ENCODE results near the gene ERCC4.

The ERCC4 gene

DNA sequence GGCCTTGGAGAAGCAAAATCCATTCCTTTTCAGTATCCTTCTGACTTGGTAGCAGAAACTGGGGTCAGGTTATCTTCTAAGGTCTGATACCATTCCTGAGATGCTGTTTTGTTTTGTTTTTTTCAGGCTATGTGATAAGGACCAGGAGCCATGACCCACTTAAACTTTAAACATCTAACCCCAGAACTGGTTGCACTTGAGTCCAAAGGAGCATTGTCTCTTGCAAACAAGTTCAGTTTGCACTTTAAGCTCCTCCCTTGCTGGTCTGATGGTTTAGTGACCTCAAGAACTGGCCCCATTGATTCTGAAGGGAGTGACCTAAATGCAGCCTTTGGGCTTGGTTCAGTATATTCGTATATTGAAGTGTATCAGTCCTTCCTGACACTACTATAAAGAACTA is 75.2 kb downstream of the ERCC4 start:
- no peak overlapping the region for H3K4me3 ChIP-seq (ENCODE audit: low read length)
- no peaks in the 10 kb centered on the region for H3K9me3 ChIP-seq (ENCODE audit: low read length)
- no peak overlapping the region for H2AFZ ChIP-seq (ENCODE audit: low read depth, low read length)
- H3K4me1 ChIP-seq (ENCODE audit: insufficient read depth, low read length): no peaks in the 10 kb centered on the region
- no peaks in the 10 kb centered on the region for H3K27me3 ChIP-seq (ENCODE audit: insufficient read depth, low read length)
- H3K36me3 ChIP-seq (ENCODE audit: insufficient read depth, low read length): no peaks in the 10 kb centered on the region

DNA sequence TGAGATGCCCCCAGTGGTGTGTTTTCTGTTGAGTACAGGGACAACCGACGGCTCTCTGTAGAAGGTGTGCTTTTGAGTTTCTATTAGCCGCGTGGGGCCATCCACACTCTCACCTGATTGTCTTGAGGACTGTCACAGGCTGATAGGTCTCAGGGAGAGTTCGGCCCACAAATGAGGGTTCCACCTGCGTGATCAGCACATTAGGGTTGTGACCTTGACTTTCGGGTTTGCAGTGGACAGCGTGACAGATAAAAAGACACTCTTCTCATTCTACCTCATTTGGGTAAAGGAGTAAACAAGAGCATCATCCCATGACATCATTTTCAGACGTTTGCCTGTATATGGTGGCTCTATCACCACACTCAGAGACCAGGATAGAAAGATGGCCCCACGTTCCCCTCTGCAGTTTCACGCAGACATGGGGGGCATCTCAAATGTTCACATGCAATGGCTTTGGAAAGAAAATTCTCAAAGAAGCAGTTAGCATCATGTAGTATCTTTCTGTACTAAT is 76.9 kb downstream of the ERCC4 start:
- no peak overlapping the region for H3K4me3 ChIP-seq (ENCODE audit: low read length)
- H3K27me3 ChIP-seq (ENCODE audit: insufficient read depth, low read length): no peaks in the 10 kb centered on the region
- H3K9me3 ChIP-seq (ENCODE audit: low read length): no peaks in the 10 kb centered on the region
- no peaks in the 10 kb centered on the region for H3K4me1 ChIP-seq (ENCODE audit: insufficient read depth, low read length)
- H2AFZ ChIP-seq (ENCODE audit: low read depth, low read length): no peak overlapping the region
- H3K36me3 ChIP-seq (ENCODE audit: insufficient read depth, low read length): no peaks in the 10 kb centered on the region

DNA sequence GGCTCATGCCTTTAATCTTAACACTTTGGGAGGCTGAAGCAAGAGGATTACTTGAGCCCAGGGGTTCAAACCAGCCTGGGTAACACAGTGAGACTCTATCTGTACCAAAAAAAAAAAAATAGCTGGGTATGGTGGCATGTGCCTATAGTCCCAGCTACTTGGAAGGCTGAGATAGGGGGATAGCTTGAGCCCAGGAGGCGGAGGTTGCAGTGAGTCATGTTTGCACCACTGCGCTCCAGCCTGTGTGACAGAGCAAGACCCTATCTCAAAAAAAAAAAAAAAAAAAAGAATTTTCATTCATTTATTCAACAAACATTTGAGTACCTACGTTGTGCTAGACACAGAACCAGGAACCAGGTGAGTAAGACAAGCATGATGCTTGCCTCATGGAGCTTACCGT is 77.6 kb downstream of the ERCC4 start:
- Histone ChIP-seq H3K27me3 (ENCODE audit: insufficient read depth, low read length) (no peaks in the 10 kb centered on the region), H3K36me3 (ENCODE audit: insufficient read depth, low read length) (no peaks in the 10 kb centered on the region), H2AFZ (ENCODE audit: low read depth, low read length) (no peak overlapping the region), H3K4me1 (ENCODE audit: insufficient read depth, low read length) (peaks cover 3% of the 10 kb centered on the region), H3K9me3 (ENCODE audit: low read length) (no peaks in the 10 kb centered on the region), H3K4me3 (ENCODE audit: low read length) (no peak overlapping the region)

DNA sequence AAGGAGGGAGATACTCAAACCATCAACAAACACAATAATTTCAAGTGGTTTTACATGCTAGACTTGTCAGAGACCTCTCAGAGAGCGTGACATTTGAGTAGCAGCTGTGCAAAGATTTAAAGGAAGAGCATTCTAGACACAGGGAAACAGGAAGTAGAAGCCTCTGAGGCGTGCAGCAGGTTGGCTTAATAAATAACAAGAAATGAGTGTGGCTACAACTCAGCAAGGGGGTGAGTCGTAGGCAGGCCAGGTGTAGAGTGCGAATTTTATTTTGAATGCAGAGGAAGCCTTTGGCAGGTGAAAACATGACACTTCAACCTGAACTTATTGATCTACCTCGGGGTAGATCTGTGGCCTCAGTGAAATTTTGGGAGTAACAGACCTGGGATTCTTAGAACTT is 78.0 kb downstream of the ERCC4 start:
- Histone ChIP-seq H3K9me3 (ENCODE audit: low read length) (no peaks in the 10 kb centered on the region), H3K4me3 (ENCODE audit: low read length) (no peak overlapping the region), H3K4me1 (ENCODE audit: insufficient read depth, low read length) (peaks cover 7% of the 10 kb centered on the region), H3K27me3 (ENCODE audit: insufficient read depth, low read length) (no peaks in the 10 kb centered on the region), H3K36me3 (ENCODE audit: insufficient read depth, low read length) (no peaks in the 10 kb centered on the region), H2AFZ (ENCODE audit: low read depth, low read length) (no peak overlapping the region)

DNA sequence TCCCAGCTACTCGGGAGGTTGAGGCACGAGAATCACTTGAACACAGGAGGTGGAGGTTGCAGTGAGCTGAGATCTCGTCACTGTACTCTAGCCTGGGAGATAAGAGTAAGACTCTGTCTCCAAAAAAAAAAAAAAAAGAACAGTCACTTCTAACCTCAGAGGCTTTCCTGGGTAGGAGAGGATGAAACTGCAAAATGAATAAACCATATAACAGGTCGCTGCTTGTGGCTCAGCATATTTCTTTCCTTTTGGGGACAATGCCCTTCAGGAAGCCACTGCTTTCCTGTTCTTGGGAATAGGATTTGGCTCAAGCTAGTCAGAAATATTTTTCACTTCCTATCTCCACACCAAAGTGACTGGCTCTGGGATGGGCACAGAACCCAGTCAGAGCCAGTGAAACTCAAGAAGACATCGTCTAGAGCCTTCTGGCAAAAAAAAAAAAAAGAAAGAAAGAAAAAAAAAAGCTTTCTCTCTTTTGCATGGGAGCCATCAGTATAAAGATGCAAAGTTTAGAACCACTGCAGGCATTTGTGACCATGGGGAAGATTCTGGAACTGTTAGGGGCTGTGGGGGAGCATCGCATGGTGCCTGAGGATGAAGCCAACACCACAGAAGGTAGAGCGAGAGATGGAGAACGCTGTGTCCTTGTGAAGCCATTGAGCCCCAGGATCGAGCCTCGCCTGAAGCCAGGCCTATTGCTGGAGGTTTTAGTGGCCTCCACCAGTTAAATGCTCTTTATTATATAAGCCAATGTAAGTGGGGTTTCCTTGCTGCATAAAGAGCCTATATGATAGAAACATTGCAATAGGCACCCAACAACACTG is 79.3 kb downstream of the ERCC4 start:
- Histone ChIP-seq H3K4me3 (ENCODE audit: low read length) (no peak overlapping the region), H3K4me1 (ENCODE audit: insufficient read depth, low read length) (peaks cover 18% of the 10 kb centered on the region), H3K36me3 (ENCODE audit: insufficient read depth, low read length) (no peaks in the 10 kb centered on the region), H3K9me3 (ENCODE audit: low read length) (no peaks in the 10 kb centered on the region), H2AFZ (ENCODE audit: low read depth, low read length) (no peak overlapping the region), H3K27me3 (ENCODE audit: insufficient read depth, low read length) (no peaks in the 10 kb centered on the region)

DNA sequence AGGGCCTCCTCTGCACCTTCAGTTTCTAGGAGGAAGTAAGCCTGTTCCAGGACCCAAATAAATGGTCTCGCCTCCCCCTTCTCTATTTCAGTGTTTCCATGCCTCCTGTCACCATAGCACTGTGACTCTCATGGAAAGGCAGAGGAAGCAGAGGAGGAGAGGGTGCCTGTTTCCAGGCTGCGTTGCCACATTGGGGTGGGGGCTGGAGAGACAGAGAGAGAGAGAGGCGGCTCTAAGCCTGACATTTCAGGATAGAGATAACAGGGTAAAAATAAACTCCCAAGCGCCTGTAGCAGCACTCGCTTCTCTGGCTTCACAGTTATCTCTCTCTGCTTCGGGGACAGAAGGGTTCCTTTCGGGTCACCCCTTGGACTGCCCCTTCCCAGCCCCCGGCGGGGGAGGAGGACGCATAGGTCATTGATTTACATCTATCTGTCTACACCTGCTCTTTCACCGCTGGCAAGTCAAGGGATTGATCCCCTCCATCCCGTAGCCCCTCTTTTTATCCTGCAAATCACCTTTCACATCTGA is 80.0 kb downstream of the ERCC4 start:
- Histone ChIP-seq H3K36me3 (ENCODE audit: insufficient read depth, low read length) (no peaks in the 10 kb centered on the region), H3K9me3 (ENCODE audit: low read length) (no peaks in the 10 kb centered on the region), H3K27me3 (ENCODE audit: insufficient read depth, low read length) (no peaks in the 10 kb centered on the region), H3K4me3 (ENCODE audit: low read length) (no peak overlapping the region), H3K4me1 (ENCODE audit: insufficient read depth, low read length) (peaks cover 19% of the 10 kb centered on the region), H2AFZ (ENCODE audit: low read depth, low read length) (no peak overlapping the region)

DNA sequence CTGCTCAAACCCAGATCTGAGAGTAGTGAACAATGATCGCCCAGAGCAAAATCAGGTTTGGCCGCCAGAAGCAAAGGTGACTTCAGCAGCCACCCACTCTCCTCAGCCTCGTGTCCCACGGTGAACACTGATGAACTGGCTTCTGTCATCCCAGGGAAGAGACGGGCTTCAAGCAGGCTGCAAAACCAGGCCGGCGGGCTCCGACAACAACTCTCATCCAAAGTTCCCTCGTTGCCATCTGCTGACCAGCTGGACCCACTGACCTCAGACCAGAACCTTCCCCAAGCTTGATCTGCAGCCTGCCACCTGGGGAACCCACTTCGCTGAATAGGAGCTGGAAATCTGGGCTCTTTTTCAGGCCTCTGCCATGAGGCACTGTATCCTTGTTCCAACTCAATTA is 81.6 kb downstream of the ERCC4 start:
- H3K27me3 ChIP-seq (ENCODE audit: insufficient read depth, low read length): no peaks in the 10 kb centered on the region
- H2AFZ ChIP-seq (ENCODE audit: low read depth, low read length): no peak overlapping the region
- H3K4me1 ChIP-seq (ENCODE audit: insufficient read depth, low read length): peaks cover 19% of the 10 kb centered on the region
- H3K36me3 ChIP-seq (ENCODE audit: insufficient read depth, low read length): no peaks in the 10 kb centered on the region
- no peaks in the 10 kb centered on the region for H3K9me3 ChIP-seq (ENCODE audit: low read length)
- no peak overlapping the region for H3K4me3 ChIP-seq (ENCODE audit: low read length)
